AML-193 (cell line): ENCODE measurements around the gene MEDAG.

Experiments used
- DNase-seq, 2 experiments: peaks; one replicate each; lab custom pipeline; 2025; lab: John Stamatoyannopoulos, UW

The MEDAG gene

GRCh38 chr13:30905932-30906383 lies at the start of gene MEDAG:
TSS of gene MEDAG (plus strand) at chr13:30906271. CDS start at chr13:30906516, 245 bp downstream.
- no peak for DNase-seq

GRCh38 chr13:30857018-30857417 lies 49.1 kb upstream of the MEDAG start:
- DNase-seq, result no peak

- no peak for DNase-seq
Measured at GRCh38 chr13:30857636-30858035, 48.4 kb upstream of the MEDAG start.

GRCh38 chr13:30859326-30859725 lies 46.7 kb upstream of the MEDAG start:
- DNase-seq, result no peak

GRCh38 chr13:30861163-30861562 lies 44.9 kb upstream of the MEDAG start:
- no peak for DNase-seq

- no peak for DNase-seq
Measured at GRCh38 chr13:30861836-30862467, 44.1 kb upstream of the MEDAG start.

- no peak for DNase-seq
Measured at GRCh38 chr13:30862707-30863106, 43.4 kb upstream of the MEDAG start.

- DNase-seq, result no peak
Measured at GRCh38 chr13:30863231-30863630, 42.8 kb upstream of the MEDAG start.

- no peak for DNase-seq
Measured at GRCh38 chr13:30863796-30864195, 42.3 kb upstream of the MEDAG start.

GRCh38 chr13:30864433-30865122 lies 41.5 kb upstream of the MEDAG start:
- no peak for DNase-seq

GRCh38 chr13:30865123-30866049 lies 40.7 kb upstream of the MEDAG start:
- DNase-seq, result peak; percentile 81 to 87

- no peak for DNase-seq
Measured at GRCh38 chr13:30866677-30867076, 39.4 kb upstream of the MEDAG start.

GRCh38 chr13:30867089-30867669 lies 38.9 kb upstream of the MEDAG start:
- DNase-seq, result no peak

- no peak for DNase-seq
Measured at GRCh38 chr13:30868799-30869470, 37.1 kb upstream of the MEDAG start.

- DNase-seq, result no peak
Measured at GRCh38 chr13:30869491-30869890, 36.6 kb upstream of the MEDAG start.

- no peak for DNase-seq
Measured at GRCh38 chr13:30870049-30870884, 35.8 kb upstream of the MEDAG start.

GRCh38 chr13:30870916-30871587 lies 35.0 kb upstream of the MEDAG start:
- no peak for DNase-seq

- DNase-seq, result no peak
Measured at GRCh38 chr13:30871588-30872275, 34.3 kb upstream of the MEDAG start.

- no peak for DNase-seq
Measured at GRCh38 chr13:30872276-30872594, 33.8 kb upstream of the MEDAG start.
